Retinal pigment epithelial cell (primary cell): ENCODE data around the gene CNIH1.

ENCODE experiments used
- DNase-seq: peaks from one replicate; pipeline ENCODE4 v3.0.0-alpha.2; 2010; ENCODE audit warnings: low read depth
- H3K4me3 ChIP-seq: 2 replicates; pipeline ENCODE4 v1.5.1; 2011; ENCODE audit warnings: mild to moderate bottlenecking, low read length, control low read depth, moderate library complexity
- CTCF ChIP-seq: conservative IDR thresholded peaks from 2 replicates; pipeline ENCODE4 v1.5.1; 2011; ENCODE audit warnings: low read depth, low read length, control low read depth, inconsistent platforms

Gene CNIH1

GRCh38 chr14:54487771-54488170 is 46.6 kb upstream of the CNIH1 start:
- peak; percentile 9 for DNase-seq
- peak overlapping the region; percentile 92 for H3K4me3 ChIP-seq
- TF ChIP-seq CTCF: no peak

GRCh38 chr14:54486685-54487084 is 45.5 kb upstream of the CNIH1 start:
- no peak for TF ChIP-seq CTCF
- H3K4me3 ChIP-seq: no peak overlapping the region
- DNase-seq: no peak

GRCh38 chr14:54483846-54484245 is 42.7 kb upstream of the CNIH1 start:
- no peak overlapping the region for H3K4me3 ChIP-seq
- no peak for DNase-seq
- TF ChIP-seq CTCF: no peak

- no peak for DNase-seq
- TF ChIP-seq CTCF: no peak
- no peak overlapping the region for H3K4me3 ChIP-seq
Observed at GRCh38 chr14:54483073-54483745, 42.0 kb upstream of the CNIH1 start.

GRCh38 chr14:54481695-54482094 is 40.5 kb upstream of the CNIH1 start:
- no peak for DNase-seq
- H3K4me3 ChIP-seq: no peak overlapping the region
- no peak for TF ChIP-seq CTCF

- no peak overlapping the region for H3K4me3 ChIP-seq
- DNase-seq: no peak
- TF ChIP-seq CTCF: no peak
Observed at GRCh38 chr14:54480830-54481562, 39.8 kb upstream of the CNIH1 start.

- no peak for DNase-seq
- no peak overlapping the region for H3K4me3 ChIP-seq
- TF ChIP-seq CTCF: no peak
Observed at GRCh38 chr14:54478636-54479215, 37.6 kb upstream of the CNIH1 start.
